Neural cell (in vitro differentiated cells): ENCODE results near the gene DOCK4. TPM values are rescaled to one million over a fixed set of nuclear protein-coding genes. Genes with fewer than 3 reads are reported as not detected.

Experiments used
- H2AFZ ChIP-seq: fragments of 200-600, 300-800 bp; sonication (generic), shearing (Covaris generic); 2 replicates; pipeline ENCODE4 v1.6.0; 2014; ENCODE audit warnings: low read depth, mild to moderate bottlenecking, antibody characterized with exemption, low read length, moderate library complexity
- H3F3A ChIP-seq: fragments of 200-600 bp; shearing (Covaris generic); 2 replicates; pipeline ENCODE4 v1.6.1; 2016; ENCODE audit warnings: mild to moderate bottlenecking, moderate library complexity, mixed read lengths, antibody characterized with exemption, low read length; ENCODE audit not compliant: insufficient read depth, poor library complexity, severe bottlenecking
- H3K27ac ChIP-seq: fragments of 200-600, 300-800 bp; sonication (generic), shearing (Covaris generic); 2 replicates; pipeline ENCODE4 v1.5.1; 2014; ENCODE audit warnings: mild to moderate bottlenecking, low read length, moderate library complexity
- H3K27me3 ChIP-seq: fragments of 300-800, 200-600 bp; sonication (generic), shearing (Covaris generic); 2 replicates; pipeline ENCODE4 v1.6.0; 2014; ENCODE audit warnings: mild to moderate bottlenecking, low read depth, low read length, moderate library complexity; ENCODE audit not compliant: insufficient read depth
- H3K36me3 ChIP-seq: fragments of 300-800, 200-600 bp; sonication (generic), shearing (Covaris generic); 2 replicates; pipeline ENCODE4 v1.5.1; 2014; ENCODE audit warnings: mild to moderate bottlenecking, antibody characterized with exemption, low read length, moderate library complexity; ENCODE audit not compliant: insufficient read depth
- H3K4me2 ChIP-seq: fragments of 300-800, 200-600 bp; sonication (generic), shearing (Covaris generic); 2 replicates; pipeline ENCODE4 v1.6.0; 2014; ENCODE audit warnings: mild to moderate bottlenecking, low read length
- H3K4me3 ChIP-seq: fragments of 300-800, 200-600 bp; sonication (generic), shearing (Covaris generic); 2 replicates; pipeline ENCODE4 v1.5.1; 2014; ENCODE audit warnings: mild to moderate bottlenecking, low read length, moderate library complexity
- H3K79me2 ChIP-seq: fragments of 200-600 bp; shearing (Covaris generic); replicated peaks from 2 replicates; pipeline ENCODE4 v1.6.0; 2014; ENCODE audit warnings: mild to moderate bottlenecking, low read length, moderate library complexity; ENCODE audit not compliant: insufficient read depth
- H3K9ac ChIP-seq: fragments of 300-800, 200-600 bp; sonication (generic), shearing (Covaris generic); 2 replicates; pipeline ENCODE4 v1.6.1; 2016; ENCODE audit warnings: mild to moderate bottlenecking, low read length, mixed read lengths
- H3K9me2 ChIP-seq: fragments of 200-600 bp; shearing (Covaris generic); 2 replicates; pipeline ENCODE4 v1.6.1; 2016; ENCODE audit warnings: mild to moderate bottlenecking, low read length, mixed read lengths; ENCODE audit not compliant: insufficient read depth
- H3K9me3 ChIP-seq: fragments of 200-600, 300-800 bp; sonication (generic), shearing (Covaris generic); 2 replicates; pipeline ENCODE4 v1.6.1; 2016; ENCODE audit warnings: mild to moderate bottlenecking, mixed run types, low read length, moderate library complexity, mixed read lengths
- H4K20me1 ChIP-seq: fragments of 200-600 bp; shearing (Covaris generic); 2 replicates; pipeline ENCODE4 v1.6.1; 2016; ENCODE audit warnings: mild to moderate bottlenecking, mixed run types; ENCODE audit not compliant: insufficient read depth
- EP300 ChIP-seq: fragments of 450-650 bp; conservative IDR thresholded peaks from 2 replicates; pipeline ENCODE4 v1.6.1; 2014; ENCODE audit warnings: antibody characterized with exemption, mild to moderate bottlenecking, moderate library complexity; ENCODE audit not compliant: poor library complexity, severe bottlenecking
- EZH2 ChIP-seq: fragments of 200-600, 300-800 bp; shearing (Covaris generic), sonication (generic); IDR thresholded peaks from 2 replicates; pipeline ENCODE4 v1.6.1; 2014; ENCODE audit warnings: antibody characterized with exemption, low read length, borderline replicate concordance, mild to moderate bottlenecking; ENCODE audit not compliant: insufficient read depth, poor library complexity, severe bottlenecking
- MXI1 ChIP-seq: fragments of 450-650 bp; conservative IDR thresholded peaks from 2 replicates; pipeline ENCODE4 v1.6.1; 2014; ENCODE audit warnings: antibody characterized with exemption, mild to moderate bottlenecking; ENCODE audit not compliant: poor library complexity, severe bottlenecking
- POLR2AphosphoS5 ChIP-seq: IDR thresholded peaks from 2 replicates; pipeline ENCODE4 v1.6.1; 2012
- RAD21 ChIP-seq: fragments of 450-650 bp; conservative IDR thresholded peaks from 2 replicates; pipeline ENCODE4 v1.6.1; 2014; ENCODE audit warnings: antibody characterized with exemption, mild to moderate bottlenecking, moderate library complexity
- SMC3 ChIP-seq: fragments of 450-650 bp; conservative IDR thresholded peaks from 2 replicates; pipeline ENCODE4 v1.6.1; 2014; ENCODE audit warnings: antibody characterized with exemption, mild to moderate bottlenecking, moderate library complexity; ENCODE audit not compliant: poor library complexity
- TAF1 ChIP-seq: IDR thresholded peaks from 2 replicates; pipeline ENCODE4 v1.6.1; 2012; ENCODE audit warnings: low read depth
- polyA plus RNA-seq: library from polyadenylated mRNA; depleted of rRNA; stranded (reverse); fragments of >200 nt; gene quantifications from 2 replicates; pipeline ENCODE4 v1.2.3, GENCODE V29; 2014
- TF ChIP-seq, protein P1 (sequence below): fragments of 450-650 bp; IDR thresholded peaks from 2 replicates; pipeline ENCODE4 v1.5.1; 2014; ENCODE audit warnings: antibody characterized with exemption, mild to moderate bottlenecking, moderate library complexity; ENCODE audit not compliant: poor library complexity, severe bottlenecking
- TF ChIP-seq, protein P2 (sequence below): IDR thresholded peaks from 2 replicates; pipeline ENCODE4 v1.6.1; 2012; ENCODE audit warnings: borderline replicate concordance

DOCK4 gene
- polyA plus RNA-seq, 1 donor from 2014 or later = 28.1 TPM

DNA sequence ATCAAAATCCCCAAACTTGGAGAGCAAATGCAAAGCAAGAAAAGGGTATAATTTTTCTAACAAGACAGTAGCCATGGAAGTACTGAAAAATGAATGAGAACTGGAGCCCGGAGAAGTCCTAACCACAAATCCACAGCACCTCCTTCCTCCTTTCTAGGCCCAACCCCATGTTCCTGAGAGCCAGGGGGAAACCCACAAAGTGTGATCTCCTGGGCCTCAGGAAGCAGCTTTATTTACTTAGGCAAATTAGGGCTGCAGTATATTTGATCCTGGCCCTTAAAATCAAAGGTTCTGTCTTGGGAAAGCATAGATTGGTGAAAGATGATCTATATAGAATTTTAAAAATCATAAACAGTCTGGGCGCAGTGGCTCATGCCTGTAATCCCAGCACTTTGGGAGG is 103.0 kb downstream of the DOCK4 start:
- no peaks in the 10 kb centered on the region for H3K27me3 ChIP-seq
- no peaks in the 10 kb centered on the region for H3K9me2 ChIP-seq
- no peak overlapping the region for H2AFZ ChIP-seq
- H3F3A ChIP-seq = no peaks in the 10 kb centered on the region
- H3K27ac ChIP-seq = no peak overlapping the region
- no peak overlapping the region for H3K4me2 ChIP-seq
- H3K9me3 ChIP-seq = no peaks in the 10 kb centered on the region
- H3K79me2 ChIP-seq = no peaks in the 10 kb centered on the region
- no peak overlapping the region for H3K9ac ChIP-seq
- TF ChIP-seq, protein P1, sequence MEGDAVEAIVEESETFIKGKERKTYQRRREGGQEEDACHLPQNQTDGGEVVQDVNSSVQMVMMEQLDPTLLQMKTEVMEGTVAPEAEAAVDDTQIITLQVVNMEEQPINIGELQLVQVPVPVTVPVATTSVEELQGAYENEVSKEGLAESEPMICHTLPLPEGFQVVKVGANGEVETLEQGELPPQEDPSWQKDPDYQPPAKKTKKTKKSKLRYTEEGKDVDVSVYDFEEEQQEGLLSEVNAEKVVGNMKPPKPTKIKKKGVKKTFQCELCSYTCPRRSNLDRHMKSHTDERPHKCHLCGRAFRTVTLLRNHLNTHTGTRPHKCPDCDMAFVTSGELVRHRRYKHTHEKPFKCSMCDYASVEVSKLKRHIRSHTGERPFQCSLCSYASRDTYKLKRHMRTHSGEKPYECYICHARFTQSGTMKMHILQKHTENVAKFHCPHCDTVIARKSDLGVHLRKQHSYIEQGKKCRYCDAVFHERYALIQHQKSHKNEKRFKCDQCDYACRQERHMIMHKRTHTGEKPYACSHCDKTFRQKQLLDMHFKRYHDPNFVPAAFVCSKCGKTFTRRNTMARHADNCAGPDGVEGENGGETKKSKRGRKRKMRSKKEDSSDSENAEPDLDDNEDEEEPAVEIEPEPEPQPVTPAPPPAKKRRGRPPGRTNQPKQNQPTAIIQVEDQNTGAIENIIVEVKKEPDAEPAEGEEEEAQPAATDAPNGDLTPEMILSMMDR = no peak
- TF ChIP-seq EP300 (no peak), SMC3 (no peak), POLR2AphosphoS5 (no peak), MXI1 (no peak), TAF1 (no peak), EZH2 (no peak), RAD21 (no peak)
- TF ChIP-seq, protein P2, sequence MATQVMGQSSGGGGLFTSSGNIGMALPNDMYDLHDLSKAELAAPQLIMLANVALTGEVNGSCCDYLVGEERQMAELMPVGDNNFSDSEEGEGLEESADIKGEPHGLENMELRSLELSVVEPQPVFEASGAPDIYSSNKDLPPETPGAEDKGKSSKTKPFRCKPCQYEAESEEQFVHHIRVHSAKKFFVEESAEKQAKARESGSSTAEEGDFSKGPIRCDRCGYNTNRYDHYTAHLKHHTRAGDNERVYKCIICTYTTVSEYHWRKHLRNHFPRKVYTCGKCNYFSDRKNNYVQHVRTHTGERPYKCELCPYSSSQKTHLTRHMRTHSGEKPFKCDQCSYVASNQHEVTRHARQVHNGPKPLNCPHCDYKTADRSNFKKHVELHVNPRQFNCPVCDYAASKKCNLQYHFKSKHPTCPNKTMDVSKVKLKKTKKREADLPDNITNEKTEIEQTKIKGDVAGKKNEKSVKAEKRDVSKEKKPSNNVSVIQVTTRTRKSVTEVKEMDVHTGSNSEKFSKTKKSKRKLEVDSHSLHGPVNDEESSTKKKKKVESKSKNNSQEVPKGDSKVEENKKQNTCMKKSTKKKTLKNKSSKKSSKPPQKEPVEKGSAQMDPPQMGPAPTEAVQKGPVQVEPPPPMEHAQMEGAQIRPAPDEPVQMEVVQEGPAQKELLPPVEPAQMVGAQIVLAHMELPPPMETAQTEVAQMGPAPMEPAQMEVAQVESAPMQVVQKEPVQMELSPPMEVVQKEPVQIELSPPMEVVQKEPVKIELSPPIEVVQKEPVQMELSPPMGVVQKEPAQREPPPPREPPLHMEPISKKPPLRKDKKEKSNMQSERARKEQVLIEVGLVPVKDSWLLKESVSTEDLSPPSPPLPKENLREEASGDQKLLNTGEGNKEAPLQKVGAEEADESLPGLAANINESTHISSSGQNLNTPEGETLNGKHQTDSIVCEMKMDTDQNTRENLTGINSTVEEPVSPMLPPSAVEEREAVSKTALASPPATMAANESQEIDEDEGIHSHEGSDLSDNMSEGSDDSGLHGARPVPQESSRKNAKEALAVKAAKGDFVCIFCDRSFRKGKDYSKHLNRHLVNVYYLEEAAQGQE = no peak
- no peaks in the 10 kb centered on the region for H3K36me3 ChIP-seq
- H4K20me1 ChIP-seq = no peaks in the 10 kb centered on the region
- no peak overlapping the region for H3K4me3 ChIP-seq

DNA sequence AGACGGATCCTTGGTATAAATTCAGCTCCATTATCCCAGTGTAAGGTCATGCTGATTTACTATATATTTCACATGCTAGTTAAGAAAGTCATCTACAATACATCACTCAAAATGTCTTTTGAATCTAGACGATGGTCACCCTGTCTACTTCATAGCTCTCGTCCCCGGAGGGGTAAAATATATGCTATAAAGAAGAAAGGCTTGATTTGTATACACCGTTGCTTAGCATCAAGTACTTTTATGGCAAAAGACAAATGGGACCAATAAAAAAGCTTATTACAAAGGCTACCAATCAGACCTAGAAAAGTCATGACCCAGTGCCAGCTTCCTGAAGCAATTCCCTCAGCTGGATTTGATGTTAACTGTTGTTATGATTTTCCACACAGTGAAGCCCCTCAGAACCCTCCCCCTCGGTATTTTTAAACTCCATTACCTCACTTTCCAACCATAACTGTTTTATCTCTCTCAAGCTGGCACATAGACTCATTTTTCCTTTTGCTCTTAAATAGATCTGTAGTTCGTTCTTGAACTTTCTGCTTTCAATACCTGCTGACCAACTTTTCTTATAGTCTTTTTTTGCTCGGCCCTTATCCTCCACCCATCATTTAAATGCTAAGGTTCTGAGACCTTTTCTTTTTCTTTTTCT is 104.9 kb downstream of the DOCK4 start:
- Histone ChIP-seq H3K9me2 (no peaks in the 10 kb centered on the region), H3K9me3 (no peaks in the 10 kb centered on the region), H4K20me1 (no peaks in the 10 kb centered on the region), H3K79me2 (no peaks in the 10 kb centered on the region), H3F3A (no peaks in the 10 kb centered on the region), H2AFZ (no peak overlapping the region), H3K4me3 (no peak overlapping the region), H3K27ac (no peak overlapping the region), H3K9ac (no peak overlapping the region), H3K4me2 (no peak overlapping the region), H3K27me3 (no peaks in the 10 kb centered on the region), H3K36me3 (no peaks in the 10 kb centered on the region)
- TF ChIP-seq, protein P2 = no peak
